ENCODE results near the gene MXD4. TPM values are rescaled to one million over a fixed set of nuclear protein-coding genes. Genes with fewer than 3 reads are reported as not detected.

MXD4 gene
- total and polyA plus RNA-seq, 9 of the 15 experiments (the other 6 are each of a cell fraction or from before 2014, with no cell fraction given), result 0.06 to 13.5 (median 5.9) TPM

DNA sequence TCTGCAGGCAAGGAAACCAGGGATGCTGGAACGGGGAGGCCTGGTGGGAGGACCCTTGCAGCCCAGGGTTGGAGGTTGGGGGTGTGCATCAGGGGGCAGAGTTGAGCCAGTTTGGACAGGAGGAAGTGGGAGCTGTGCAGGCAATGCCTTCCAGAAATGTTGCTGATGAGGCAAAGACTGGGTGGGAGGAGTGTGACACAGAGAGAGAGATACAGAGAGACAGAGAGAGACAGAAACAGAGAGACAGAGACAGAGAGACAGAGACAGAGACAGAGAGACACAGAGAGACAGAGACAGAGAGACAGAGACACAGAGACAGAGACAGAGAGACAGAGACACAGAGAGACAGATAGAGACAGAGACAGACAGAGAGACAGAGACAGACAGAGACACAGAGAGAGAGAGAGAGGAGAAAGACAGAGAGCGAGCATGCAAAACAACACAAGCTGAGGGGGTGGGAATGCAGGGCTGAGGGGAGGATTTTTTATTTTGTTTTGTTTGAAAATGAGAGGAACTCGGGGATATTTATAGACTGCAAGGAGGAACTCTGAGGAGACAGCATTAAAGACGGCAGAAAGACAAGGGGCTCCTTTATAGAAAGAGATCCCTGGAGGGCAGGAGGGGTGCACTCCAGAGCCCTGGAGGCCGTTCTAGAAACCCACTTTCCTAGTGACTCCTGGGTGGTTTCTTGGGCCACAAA is 18.1 kb downstream of the MXD4 start (continued):
- TF ChIP-seq ELF4 (CRISPR knock-in tag; IDR thresholded peaks at IDR 0.05) (peak; percentile 53; the same call in 1 of the 2 replicates), SIN3A (IDR thresholded peaks at IDR 0.05; ENCODE audit: borderline replicate concordance in 2 of 2, control insufficient read depth in 1 of 2, low read depth in 2 of 2, low read length in 2 of 2) (no peak), ZNF436 (CRISPR knock-in tag; IDR thresholded peaks at IDR 0.05) (no peak), MAFF (IDR thresholded peaks at IDR 0.05; ENCODE audit: low read length) (peak; percentile 68; the same call in 1 of the 2 replicates), GTF2F1 (IDR thresholded peaks at IDR 0.05; ENCODE audit: low read depth, low read length) (no peak), IRF2 (CRISPR knock-in tag; IDR thresholded peaks at IDR 0.05) (no peak), KAT8 (IDR thresholded peaks at IDR 0.05; ENCODE audit: low read depth) (no peak), CTBP1 (IDR thresholded peaks at IDR 0.05; ENCODE audit: borderline replicate concordance) (peak; percentile 45; the same call in 1 of the 2 replicates), KHSRP (IDR thresholded peaks at IDR 0.05) (0 out of 2 replicates have a peak, but pooled peaks have one; percentile 30), POLR2H (tag; IDR thresholded peaks at IDR 0.05; ENCODE audit: low read depth) (no peak), CSDE1 (IDR thresholded peaks at IDR 0.05) (0 out of 4 replicates have a peak, but pooled peaks of 1 of the 2 experiments have one; percentile 29), ZNF146 (CRISPR knock-in tag; IDR thresholded peaks at IDR 0.05; ENCODE audit: unreplicated experiment) (no peak), HDGF (IDR thresholded peaks at IDR 0.05) (0 out of 2 replicates have a peak, but pooled peaks have one; percentile 82)
- TF ChIP-seq, protein P1, sequence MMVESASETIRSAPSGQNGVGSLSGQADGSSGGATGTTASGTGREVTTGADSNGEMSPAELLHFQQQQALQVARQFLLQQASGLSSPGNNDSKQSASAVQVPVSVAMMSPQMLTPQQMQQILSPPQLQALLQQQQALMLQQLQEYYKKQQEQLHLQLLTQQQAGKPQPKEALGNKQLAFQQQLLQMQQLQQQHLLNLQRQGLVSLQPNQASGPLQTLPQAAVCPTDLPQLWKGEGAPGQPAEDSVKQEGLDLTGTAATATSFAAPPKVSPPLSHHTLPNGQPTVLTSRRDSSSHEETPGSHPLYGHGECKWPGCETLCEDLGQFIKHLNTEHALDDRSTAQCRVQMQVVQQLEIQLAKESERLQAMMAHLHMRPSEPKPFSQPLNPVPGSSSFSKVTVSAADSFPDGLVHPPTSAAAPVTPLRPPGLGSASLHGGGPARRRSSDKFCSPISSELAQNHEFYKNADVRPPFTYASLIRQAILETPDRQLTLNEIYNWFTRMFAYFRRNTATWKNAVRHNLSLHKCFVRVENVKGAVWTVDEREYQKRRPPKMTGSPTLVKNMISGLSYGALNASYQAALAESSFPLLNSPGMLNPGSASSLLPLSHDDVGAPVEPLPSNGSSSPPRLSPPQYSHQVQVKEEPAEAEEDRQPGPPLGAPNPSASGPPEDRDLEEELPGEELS (CRISPR knock-in tag; IDR thresholded peaks at IDR 0.05; ENCODE audit: borderline replicate concordance), result no peak
- TF ChIP-seq, protein P2, sequence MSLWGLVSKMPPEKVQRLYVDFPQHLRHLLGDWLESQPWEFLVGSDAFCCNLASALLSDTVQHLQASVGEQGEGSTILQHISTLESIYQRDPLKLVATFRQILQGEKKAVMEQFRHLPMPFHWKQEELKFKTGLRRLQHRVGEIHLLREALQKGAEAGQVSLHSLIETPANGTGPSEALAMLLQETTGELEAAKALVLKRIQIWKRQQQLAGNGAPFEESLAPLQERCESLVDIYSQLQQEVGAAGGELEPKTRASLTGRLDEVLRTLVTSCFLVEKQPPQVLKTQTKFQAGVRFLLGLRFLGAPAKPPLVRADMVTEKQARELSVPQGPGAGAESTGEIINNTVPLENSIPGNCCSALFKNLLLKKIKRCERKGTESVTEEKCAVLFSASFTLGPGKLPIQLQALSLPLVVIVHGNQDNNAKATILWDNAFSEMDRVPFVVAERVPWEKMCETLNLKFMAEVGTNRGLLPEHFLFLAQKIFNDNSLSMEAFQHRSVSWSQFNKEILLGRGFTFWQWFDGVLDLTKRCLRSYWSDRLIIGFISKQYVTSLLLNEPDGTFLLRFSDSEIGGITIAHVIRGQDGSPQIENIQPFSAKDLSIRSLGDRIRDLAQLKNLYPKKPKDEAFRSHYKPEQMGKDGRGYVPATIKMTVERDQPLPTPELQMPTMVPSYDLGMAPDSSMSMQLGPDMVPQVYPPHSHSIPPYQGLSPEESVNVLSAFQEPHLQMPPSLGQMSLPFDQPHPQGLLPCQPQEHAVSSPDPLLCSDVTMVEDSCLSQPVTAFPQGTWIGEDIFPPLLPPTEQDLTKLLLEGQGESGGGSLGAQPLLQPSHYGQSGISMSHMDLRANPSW (CRISPR knock-in tag; IDR thresholded peaks at IDR 0.05), result no peak
- TF ChIP-seq, protein P3, sequence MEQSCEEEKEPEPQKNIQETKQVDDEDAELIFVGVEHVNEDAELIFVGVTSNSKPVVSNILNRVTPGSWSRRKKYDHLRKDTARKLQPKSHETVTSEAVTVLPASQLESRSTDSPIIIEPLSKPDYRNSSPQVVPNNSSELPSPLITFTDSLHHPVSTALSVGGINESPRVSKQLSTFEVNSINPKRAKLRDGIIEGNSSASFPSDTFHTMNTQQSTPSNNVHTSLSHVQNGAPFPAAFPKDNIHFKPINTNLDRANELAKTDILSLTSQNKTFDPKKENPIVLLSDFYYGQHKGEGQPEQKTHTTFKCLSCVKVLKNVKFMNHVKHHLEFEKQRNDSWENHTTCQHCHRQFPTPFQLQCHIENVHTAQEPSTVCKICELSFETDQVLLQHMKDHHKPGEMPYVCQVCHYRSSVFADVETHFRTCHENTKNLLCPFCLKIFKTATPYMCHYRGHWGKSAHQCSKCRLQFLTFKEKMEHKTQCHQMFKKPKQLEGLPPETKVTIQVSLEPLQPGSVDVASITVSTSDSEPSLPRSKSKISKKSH (CRISPR knock-in tag; IDR thresholded peaks at IDR 0.05), result no peak
- TF ChIP-seq, protein P4, sequence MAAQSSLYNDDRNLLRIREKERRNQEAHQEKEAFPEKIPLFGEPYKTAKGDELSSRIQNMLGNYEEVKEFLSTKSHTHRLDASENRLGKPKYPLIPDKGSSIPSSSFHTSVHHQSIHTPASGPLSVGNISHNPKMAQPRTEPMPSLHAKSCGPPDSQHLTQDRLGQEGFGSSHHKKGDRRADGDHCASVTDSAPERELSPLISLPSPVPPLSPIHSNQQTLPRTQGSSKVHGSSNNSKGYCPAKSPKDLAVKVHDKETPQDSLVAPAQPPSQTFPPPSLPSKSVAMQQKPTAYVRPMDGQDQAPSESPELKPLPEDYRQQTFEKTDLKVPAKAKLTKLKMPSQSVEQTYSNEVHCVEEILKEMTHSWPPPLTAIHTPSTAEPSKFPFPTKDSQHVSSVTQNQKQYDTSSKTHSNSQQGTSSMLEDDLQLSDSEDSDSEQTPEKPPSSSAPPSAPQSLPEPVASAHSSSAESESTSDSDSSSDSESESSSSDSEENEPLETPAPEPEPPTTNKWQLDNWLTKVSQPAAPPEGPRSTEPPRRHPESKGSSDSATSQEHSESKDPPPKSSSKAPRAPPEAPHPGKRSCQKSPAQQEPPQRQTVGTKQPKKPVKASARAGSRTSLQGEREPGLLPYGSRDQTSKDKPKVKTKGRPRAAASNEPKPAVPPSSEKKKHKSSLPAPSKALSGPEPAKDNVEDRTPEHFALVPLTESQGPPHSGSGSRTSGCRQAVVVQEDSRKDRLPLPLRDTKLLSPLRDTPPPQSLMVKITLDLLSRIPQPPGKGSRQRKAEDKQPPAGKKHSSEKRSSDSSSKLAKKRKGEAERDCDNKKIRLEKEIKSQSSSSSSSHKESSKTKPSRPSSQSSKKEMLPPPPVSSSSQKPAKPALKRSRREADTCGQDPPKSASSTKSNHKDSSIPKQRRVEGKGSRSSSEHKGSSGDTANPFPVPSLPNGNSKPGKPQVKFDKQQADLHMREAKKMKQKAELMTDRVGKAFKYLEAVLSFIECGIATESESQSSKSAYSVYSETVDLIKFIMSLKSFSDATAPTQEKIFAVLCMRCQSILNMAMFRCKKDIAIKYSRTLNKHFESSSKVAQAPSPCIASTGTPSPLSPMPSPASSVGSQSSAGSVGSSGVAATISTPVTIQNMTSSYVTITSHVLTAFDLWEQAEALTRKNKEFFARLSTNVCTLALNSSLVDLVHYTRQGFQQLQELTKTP (IDR thresholded peaks at IDR 0.05; ENCODE audit: low read depth in 1 of 2, partially characterized antibody in 2 of 2), result no peak

Data from K562 (cell line).